ENCODE data around the gene TANC2.
A peak's percentile ranks its signal among the peaks of the same experiment; 100 is the strongest.

DNA sequence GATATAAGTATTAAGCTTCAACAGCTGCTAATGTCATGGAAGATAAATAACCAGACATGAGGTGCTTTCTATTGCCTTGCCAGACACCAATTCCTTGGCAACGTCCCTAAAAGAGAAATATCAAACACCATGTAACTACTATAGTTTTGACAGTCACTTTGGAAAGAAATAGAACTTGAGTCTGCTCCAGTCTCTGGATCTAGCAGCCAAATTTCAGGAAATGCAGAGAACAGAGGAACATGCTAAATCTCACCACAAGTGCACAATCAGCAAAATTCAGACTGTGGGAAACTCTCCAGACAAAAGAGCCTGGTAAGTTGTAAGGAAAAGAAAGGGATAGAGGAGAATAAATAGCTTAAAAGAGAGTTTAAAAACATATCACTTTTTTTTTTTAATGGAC, 28.4 kb upstream of the TANC2 start:
- TF ChIP-seq MAFK (IDR thresholded peaks at IDR 0.05; ENCODE audit: partially characterized antibody) (peak; percentile 96), SMC3 (IDR thresholded peaks at IDR 0.05) (no peak), MAX (IDR thresholded peaks at IDR 0.05) (no peak), CTCF (IDR thresholded peaks at IDR 0.05) (no peak), NFE2L2 (conservative IDR thresholded peaks at IDR 0.05; ENCODE audit: low read length) (no peak), RNF2 (IDR thresholded peaks at IDR 0.05; ENCODE audit: borderline replicate concordance, low read depth) (no peak), POLR2A (IDR thresholded peaks at IDR 0.05; ENCODE audit: low read length) (no peak), REST (IDR thresholded peaks at IDR 0.05) (no peak), EP300 (IDR thresholded peaks at IDR 0.05) (no peak), POLR2AphosphoS2 (conservative IDR thresholded peaks at IDR 0.05; ENCODE audit: low read length) (no peak), ZC3H11A (IDR thresholded peaks at IDR 0.05) (no peak), TFCP2L1 (CRISPR knock-in tag; IDR thresholded peaks at IDR 0.05) (no peak)
